ENCODE measurements around the gene BOD1.
"Not testable (repeated sequence)": the region's sequence is repeated elsewhere in the genome, so short reads cannot be mapped to it uniquely, and the experiment has no call there.

The BOD1 gene

DNA sequence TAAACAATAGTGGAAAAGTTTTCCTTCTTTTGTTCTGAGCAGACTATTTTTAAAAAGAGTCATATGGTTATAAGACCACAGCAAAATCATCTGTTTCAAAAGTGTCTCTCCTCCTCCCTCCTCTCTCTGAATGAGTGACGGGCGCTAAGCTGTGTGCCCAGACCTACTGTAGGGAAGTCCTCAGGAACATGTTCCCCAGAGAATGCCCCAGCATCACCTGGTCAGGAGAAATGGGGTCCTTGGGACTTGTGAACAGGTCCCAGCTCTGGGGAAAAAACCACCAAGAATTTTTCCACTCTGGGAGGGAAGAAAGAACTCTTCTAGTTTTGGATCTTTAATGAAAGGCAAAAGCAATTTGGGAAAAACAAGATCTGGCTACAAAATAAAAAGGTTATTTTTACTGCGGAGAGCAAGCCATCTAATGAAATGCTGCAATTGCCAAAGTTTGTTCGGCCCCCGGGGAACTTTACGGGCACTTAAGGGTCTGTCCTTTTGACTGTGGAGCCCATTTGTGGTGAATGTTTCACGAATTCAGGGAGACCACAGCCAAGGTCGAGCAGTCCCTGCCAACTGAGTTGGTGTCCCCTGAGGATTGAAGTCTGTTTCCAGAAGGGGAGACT lies 25.9 kb downstream of the BOD1 start:
- DNase-seq = no peak
- Mint-ChIP-seq H3K27me3 (no peaks in the 10 kb centered on the region), H3K27ac (no peak overlapping the region), H3K4me3 (no peak overlapping the region), H3K4me1 (no peaks in the 10 kb centered on the region), H3K9me3 (peaks cover 60% of the 10 kb centered on the region), H3K36me3 (peaks cover 2% of the 10 kb centered on the region)
- CTCF ChIA-PET = interaction anchor here (1.4 kb wide), 1 partner anchor 10 kb away, joined by 4 read pairs; no protein-coding TSS in a partner anchor

DNA sequence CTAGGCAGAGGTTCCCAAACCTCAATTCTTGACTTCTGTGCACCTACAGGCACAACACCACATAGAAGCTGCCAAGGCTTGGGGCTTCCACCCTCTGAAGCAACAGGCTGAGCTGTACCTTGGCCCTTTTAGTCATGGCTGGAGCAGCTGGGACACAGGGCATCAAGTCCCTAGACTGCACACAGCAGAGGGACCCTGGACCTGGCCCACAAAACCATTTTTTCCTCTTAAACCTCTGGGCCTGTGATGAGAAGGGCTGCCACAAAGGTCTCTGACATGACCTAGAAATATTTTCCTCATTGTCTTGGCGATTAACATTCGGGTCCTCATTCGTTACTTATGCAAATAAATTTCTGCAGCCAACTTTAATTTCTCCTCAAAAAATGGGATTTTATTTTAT lies 30.3 kb downstream of the BOD1 start:
- H3K4me1 Mint-ChIP-seq, H3K36me3 Mint-ChIP-seq, H3K4me3 Mint-ChIP-seq, H3K27ac Mint-ChIP-seq, DNase-seq, CTCF ChIA-PET: not testable (repeated sequence)
- H3K27me3 Mint-ChIP-seq = peaks cover 18% of the 10 kb centered on the region
- H3K9me3 Mint-ChIP-seq = peaks cover 34% of the 10 kb centered on the region

GRCh38 chr5:173583346-173583745 lies 33.1 kb downstream of the BOD1 start:
- H3K36me3 Mint-ChIP-seq = no peaks in the 10 kb centered on the region
- no peak overlapping the region for H3K4me3 Mint-ChIP-seq
- peaks cover 27% of the 10 kb centered on the region for H3K9me3 Mint-ChIP-seq
- H3K27me3 Mint-ChIP-seq = peaks cover 18% of the 10 kb centered on the region
- H3K27ac Mint-ChIP-seq = no peak overlapping the region
- H3K4me1 Mint-ChIP-seq = no peaks in the 10 kb centered on the region
- CTCF ChIA-PET = interaction anchor here (1.1 to 2.2 kb wide), 2 partner anchors 10 to 397 kb away, joined by 3 to 9 read pairs; no protein-coding TSS in a partner anchor
- DNase-seq = no peak

DNA sequence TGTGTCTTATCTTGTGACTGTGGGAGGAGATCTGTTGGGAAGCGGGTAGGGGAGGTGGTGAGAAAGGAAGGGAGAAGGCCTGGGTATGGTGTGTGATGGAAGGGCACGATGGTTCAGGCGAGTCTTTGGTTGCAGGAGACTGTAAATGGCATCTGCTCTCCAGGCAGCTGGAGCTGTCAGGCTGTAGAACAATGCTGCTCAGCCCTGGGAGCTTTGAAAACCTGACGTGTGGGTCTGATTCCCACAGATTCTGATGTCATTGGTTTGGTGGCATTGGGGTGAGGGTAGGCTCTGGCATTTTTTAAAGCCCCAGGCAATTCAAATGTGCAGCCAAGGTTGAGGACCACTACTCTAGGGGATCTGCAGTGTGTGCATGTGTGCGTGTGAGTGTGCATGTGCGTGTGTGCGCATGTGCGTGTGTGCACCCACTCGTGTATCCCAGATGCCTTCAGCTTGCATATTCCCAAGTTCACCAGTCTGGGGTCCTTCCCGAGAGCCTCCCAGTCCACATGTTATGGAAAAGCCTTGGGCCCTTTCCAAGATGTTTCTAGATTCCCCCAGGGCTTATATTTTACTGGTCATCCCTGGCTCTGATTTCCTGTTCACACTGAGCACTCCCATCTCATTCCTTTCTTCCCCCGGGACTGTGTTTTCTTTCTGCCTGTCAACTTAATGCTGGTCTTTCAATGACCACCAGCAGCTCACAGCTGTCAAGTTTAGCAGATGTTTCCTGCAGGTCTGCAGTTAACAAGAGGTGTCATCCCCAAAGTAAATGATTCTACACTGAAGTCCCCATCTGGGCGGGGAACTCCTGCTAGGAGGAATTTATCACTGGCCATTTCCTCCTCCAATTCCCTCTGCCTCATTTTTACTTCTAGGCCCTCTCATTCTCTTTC lies 34.0 kb downstream of the BOD1 start:
- DNase-seq = no peak
- CTCF ChIA-PET = interaction anchor here (0.6 to 2.2 kb wide), 5 partner anchors 9 to 398 kb away, joined by 3 to 9 read pairs (median 3); no protein-coding TSS in a partner anchor
- Mint-ChIP-seq H3K36me3 (no peaks in the 10 kb centered on the region), H3K4me3 (no peak overlapping the region), H3K27me3 (peaks cover 18% of the 10 kb centered on the region), H3K4me1 (no peaks in the 10 kb centered on the region), H3K9me3 (peaks cover 24% of the 10 kb centered on the region), H3K27ac (no peak overlapping the region)

- CTCF ChIA-PET = interaction anchor here (0.6 to 0.7 kb wide), 3 partner anchors 15 to 286 kb away, joined by 3 to 5 read pairs (median 3); no protein-coding TSS in a partner anchor
- DNase-seq = peak; percentile 60
- H3K27ac Mint-ChIP-seq = no peak overlapping the region
Measured at GRCh38 chr5:173581408-173582215, 34.8 kb downstream of the BOD1 start.

GRCh38 chr5:173578947-173579615 lies 37.4 kb downstream of the BOD1 start:
- no peaks in the 10 kb centered on the region for H3K4me1 Mint-ChIP-seq

More at GRCh38 chr5:173581408-173582215, 34.8 kb downstream of the BOD1 start:
- Mint-ChIP-seq H3K36me3 (no peaks in the 10 kb centered on the region), H3K9me3 (peaks cover 20% of the 10 kb centered on the region), H3K4me1 (no peaks in the 10 kb centered on the region), H3K27me3 (peaks cover 18% of the 10 kb centered on the region), H3K4me3 (no peak overlapping the region)

DNA sequence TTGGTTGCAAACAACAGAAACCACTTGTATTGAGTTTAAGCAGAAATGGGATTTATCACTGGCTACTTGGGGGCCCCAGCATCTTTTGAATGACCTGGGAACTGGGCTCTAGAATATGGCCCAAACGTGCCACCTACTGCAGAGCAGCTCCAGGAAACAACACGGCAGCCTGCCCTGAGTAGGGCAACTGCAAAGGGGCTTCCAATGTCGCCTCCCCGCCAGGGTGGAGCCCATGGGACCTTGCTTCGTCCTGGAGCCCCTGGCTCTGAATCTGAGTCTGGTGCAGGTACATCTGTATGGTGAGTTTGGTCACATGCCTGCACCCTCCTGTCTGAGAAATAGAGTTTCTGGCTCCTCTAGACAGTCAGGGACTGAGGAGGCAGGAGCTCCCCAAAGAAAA lies 38.6 kb downstream of the BOD1 start:
- no peak overlapping the region for H3K27ac Mint-ChIP-seq
- CTCF ChIA-PET = interaction anchor here (0.7 kb wide), 1 partner anchor 403 kb away, joined by 3 read pairs; no protein-coding TSS in a partner anchor

More at GRCh38 chr5:173578947-173579615, 37.4 kb downstream of the BOD1 start:
- DNase-seq = no peak
- H3K4me3 Mint-ChIP-seq = no peak overlapping the region
- peaks cover 7% of the 10 kb centered on the region for H3K9me3 Mint-ChIP-seq
- no peaks in the 10 kb centered on the region for H3K36me3 Mint-ChIP-seq
- no peak overlapping the region for H3K27ac Mint-ChIP-seq
- CTCF ChIA-PET = interaction anchor here (0.6 to 1.5 kb wide), 2 partner anchors 13 to 240 kb away, joined by 3 read pairs; no protein-coding TSS in a partner anchor
- H3K27me3 Mint-ChIP-seq = peaks cover 26% of the 10 kb centered on the region

DNA sequence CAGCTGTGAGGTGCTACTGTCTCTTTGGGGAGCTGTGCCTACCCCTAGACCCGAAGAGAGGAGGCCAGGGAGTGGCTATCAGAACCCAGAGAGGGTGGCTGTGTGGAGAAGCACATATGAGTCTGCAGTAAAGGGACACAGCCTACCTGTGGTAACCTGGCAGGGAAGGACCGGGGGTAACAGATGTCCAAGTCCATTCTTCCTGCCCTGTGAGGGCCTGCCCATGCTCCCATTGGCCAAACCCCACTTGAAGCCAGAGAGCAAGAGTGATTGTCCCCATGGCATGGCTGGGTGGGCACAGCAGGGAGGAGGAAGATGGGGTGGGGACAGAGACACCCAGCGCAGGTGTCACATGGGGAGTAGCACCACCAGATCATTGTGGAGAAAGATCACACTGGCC lies 39.3 kb downstream of the BOD1 start:
- Mint-ChIP-seq H3K27ac (no peak overlapping the region), H3K36me3 (no peaks in the 10 kb centered on the region), H3K27me3 (peaks cover 25% of the 10 kb centered on the region), H3K4me1 (peaks cover 3% of the 10 kb centered on the region), H3K9me3 (peaks cover 7% of the 10 kb centered on the region), H3K4me3 (no peak overlapping the region)
- CTCF ChIA-PET = no interaction called here
- DNase-seq = no peak

More for the DNA sequence above, 38.6 kb downstream of the BOD1 start:
- Mint-ChIP-seq H3K9me3 (peaks cover 7% of the 10 kb centered on the region), H3K27me3 (peaks cover 24% of the 10 kb centered on the region), H3K36me3 (no peaks in the 10 kb centered on the region), H3K4me3 (no peak overlapping the region), H3K4me1 (peaks cover 3% of the 10 kb centered on the region)
- DNase-seq = no peak

GRCh38 chr5:173575985-173576384 lies 40.5 kb downstream of the BOD1 start:
- H3K9me3 Mint-ChIP-seq = peaks cover 7% of the 10 kb centered on the region
- DNase-seq = no peak

GRCh38 chr5:173574983-173575382 lies 41.5 kb downstream of the BOD1 start:
- peaks cover 7% of the 10 kb centered on the region for H3K9me3 Mint-ChIP-seq
- peaks cover 3% of the 10 kb centered on the region for H3K4me1 Mint-ChIP-seq
- CTCF ChIA-PET = interaction anchor here (1.0 to 1.3 kb wide), 2 partner anchors 281 to 312 kb away, joined by 3 read pairs; no protein-coding TSS in a partner anchor
- no peak overlapping the region for H3K27ac Mint-ChIP-seq
- H3K27me3 Mint-ChIP-seq = peaks cover 23% of the 10 kb centered on the region
- DNase-seq = no peak
- no peak overlapping the region for H3K4me3 Mint-ChIP-seq
- H3K36me3 Mint-ChIP-seq = no peaks in the 10 kb centered on the region

More at GRCh38 chr5:173575985-173576384, 40.5 kb downstream of the BOD1 start:
- Mint-ChIP-seq H3K27me3 (peaks cover 23% of the 10 kb centered on the region), H3K4me1 (peaks cover 3% of the 10 kb centered on the region), H3K36me3 (no peaks in the 10 kb centered on the region), H3K27ac (no peak overlapping the region), H3K4me3 (no peak overlapping the region)
- CTCF ChIA-PET = no interaction called here

GRCh38 chr5:173573126-173573960 lies 43.1 kb downstream of the BOD1 start:
- Mint-ChIP-seq H3K9me3 (no peaks in the 10 kb centered on the region), H3K4me3 (no peak overlapping the region), H3K36me3 (no peaks in the 10 kb centered on the region), H3K27me3 (peaks cover 23% of the 10 kb centered on the region), H3K27ac (no peak overlapping the region), H3K4me1 (peaks cover 3% of the 10 kb centered on the region)
- DNase-seq = peak; percentile 68
- CTCF ChIA-PET = interaction anchor here (0.6 to 2.9 kb wide), 12 partner anchors 10 to 400 kb away, joined by 3 to 20 read pairs (median 3); no protein-coding TSS in a partner anchor

DNA sequence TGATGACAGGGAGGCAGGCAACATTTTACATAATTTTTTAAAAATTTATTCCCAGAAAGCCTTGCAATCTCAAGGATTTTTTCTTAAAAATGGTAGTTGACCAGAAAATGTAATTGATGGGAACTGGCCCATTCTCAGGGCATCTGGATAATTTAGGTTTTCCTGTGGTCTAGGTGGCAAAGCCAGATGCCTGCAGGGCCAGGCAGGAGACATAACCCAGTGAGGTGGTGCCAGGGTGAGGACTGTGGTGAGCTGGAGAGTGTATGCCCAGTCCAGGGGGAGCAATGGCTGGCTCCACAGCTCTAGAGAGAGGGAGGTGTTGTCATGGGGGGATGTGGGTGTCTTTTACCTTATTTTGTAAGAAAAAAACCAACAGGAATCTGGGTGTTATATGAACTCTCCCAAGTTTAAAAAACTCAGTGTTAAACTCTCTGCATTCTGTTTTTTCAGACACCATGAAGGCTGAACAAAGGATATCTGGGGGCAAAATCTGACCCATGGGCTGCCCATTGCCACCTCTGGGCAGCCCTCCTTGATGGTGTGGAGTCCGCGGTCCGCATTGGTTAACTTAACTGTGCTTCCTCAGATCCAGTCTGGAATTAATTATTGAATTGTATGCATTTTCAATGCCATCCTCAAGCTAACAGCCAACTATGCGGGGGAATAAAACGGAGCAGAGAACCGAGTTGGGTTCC lies 43.9 kb downstream of the BOD1 start:
- Mint-ChIP-seq H3K4me3 (no peak overlapping the region), H3K27ac (no peak overlapping the region), H3K27me3 (peaks cover 23% of the 10 kb centered on the region), H3K9me3 (no peaks in the 10 kb centered on the region), H3K4me1 (peaks cover 3% of the 10 kb centered on the region), H3K36me3 (no peaks in the 10 kb centered on the region)
- CTCF ChIA-PET = interaction anchor here (0.6 to 2.9 kb wide), 12 partner anchors 11 to 401 kb away, joined by 3 to 20 read pairs (median 3); no protein-coding TSS in a partner anchor
- DNase-seq = no peak

Data from activated naive CD4-positive, alpha-beta T cell treated with anti-CD3 and anti-CD28 coated beads, Interleukin-2, amount 10 ng/mL, durations not matched to agents 7 days and 5 days (primary cell).